Activated effector memory CD4-positive, alpha-beta T cell treated with anti-CD3 and anti-CD28 coated beads, Interleukin-2, amount 50 U/mL, for 16 hours (primary cell): ENCODE data around the gene HLF.

Source experiments
- DNase-seq: peaks from one replicate; pipeline ENCODE4 v3.0.0-alpha.2; 2020

HLF gene

DNA sequence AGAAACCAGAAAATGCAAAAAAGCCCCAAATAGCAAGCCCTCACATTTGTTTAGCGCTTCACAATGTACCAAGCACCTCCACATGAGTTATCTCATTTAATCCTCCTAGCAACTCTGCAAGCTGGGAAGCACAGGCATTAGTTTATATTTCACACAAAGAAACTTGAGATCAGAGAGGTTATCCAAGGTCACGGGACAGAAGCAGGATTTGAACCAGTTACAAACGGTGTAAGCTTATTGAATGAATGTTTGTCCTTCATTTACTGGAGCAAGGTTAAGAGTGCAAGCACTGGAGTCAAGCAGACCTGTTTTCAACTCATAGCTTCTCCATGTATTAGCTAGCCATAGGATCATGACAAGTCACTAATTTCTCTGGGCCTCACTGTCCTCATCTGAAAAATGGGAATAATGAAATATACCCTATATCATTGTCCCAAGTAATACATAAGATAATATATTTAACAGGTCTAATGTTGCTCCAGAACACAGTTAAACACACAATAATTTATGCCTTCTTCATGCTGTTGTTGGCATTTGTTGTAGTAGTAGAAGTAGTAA lies 6.1 kb upstream of the HLF start:
- DNase-seq, result no peak

DNA sequence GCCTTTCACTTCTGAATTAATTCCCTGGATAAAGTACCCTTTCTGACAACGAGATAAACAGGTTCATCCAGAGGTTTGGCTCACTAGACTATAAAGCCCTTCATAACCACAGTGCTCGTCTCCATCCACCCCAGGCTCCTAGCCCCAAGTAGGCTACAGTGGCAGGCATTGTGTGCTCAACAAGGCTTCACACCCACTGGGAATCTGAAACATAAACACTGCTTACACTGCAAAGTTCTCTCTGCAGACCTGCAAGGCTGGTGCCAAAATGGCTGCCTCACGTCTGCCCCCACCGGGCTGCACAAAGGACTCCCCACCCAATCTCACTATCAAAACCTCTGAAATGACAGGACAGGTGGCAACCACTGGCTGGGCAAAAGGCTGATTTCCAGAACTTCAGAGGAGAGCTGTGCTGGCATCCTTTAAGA lies 5.1 kb upstream of the HLF start:
- no peak for DNase-seq

DNA sequence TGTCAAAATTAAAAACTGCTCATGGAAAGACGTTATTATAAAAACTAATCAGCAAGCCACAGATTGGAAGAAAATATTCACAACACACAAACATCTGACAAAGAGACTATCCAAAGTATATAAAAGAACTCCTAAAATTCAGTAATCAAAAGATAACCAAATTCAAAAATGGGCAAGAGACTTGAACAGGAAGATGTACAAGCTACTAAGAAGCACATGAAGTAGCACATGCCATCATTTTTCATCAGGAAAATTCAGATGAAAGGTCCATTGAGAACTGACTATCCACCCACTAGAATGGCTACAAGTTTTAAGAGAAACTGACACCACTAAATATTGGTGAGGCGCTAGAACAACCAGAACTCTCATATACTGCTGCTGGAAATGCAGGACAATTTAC lies 3.4 kb upstream of the HLF start:
- no peak for DNase-seq

DNA sequence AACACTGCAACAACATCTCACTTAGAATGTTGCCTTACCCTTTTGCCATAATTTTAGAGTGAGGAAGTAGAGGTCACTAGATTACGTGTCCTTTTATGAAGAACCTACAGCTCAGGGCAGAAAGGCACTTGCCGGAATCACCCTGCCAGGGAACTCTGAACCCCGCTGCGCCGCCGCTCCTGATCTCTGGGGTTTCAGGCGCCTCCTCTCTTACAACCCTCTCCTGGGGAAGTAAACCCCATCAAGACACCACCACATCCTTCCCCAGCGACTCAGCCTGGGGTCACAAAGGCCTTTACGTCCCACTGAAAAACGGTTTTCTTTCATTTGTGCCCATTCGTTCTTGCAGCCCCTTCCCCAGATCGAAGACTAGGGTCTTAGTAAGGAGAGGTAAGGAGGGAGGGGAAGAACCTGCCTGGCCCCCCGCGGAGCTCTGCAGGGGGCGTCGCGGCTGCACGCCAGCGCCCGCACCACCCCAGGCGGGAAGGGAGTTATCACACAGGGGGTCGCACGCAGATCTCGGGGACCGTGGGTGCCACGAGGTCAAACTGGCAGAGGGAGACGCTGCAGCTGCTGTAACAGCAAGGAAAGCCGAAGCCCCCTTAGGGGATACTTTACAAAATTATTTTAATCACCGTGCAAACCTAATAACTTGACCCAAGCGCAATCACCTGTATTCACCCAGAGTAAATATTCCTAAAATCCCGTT lies 1.0 kb upstream of the HLF start:
- DNase-seq, result peak; percentile 69

DNA sequence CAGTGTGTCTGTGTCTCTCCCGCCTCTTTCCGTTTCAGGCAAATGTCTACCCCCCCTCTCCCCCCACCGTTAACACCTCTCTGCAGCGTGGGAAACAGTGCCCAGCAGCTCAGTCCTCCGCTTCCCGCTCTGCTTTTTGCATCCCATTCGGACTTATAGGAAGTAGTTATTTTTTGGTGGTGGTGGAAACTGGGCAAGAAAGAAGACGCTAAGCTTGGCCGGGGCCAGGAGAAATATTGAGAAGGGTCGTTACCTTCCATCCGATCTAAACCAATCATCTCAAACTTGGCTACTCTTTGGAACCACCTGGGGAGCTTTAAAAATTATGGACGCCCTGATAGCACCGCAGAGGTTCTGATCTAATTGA lies 499 bp upstream of the HLF start:
- no peak for DNase-seq

DNA sequence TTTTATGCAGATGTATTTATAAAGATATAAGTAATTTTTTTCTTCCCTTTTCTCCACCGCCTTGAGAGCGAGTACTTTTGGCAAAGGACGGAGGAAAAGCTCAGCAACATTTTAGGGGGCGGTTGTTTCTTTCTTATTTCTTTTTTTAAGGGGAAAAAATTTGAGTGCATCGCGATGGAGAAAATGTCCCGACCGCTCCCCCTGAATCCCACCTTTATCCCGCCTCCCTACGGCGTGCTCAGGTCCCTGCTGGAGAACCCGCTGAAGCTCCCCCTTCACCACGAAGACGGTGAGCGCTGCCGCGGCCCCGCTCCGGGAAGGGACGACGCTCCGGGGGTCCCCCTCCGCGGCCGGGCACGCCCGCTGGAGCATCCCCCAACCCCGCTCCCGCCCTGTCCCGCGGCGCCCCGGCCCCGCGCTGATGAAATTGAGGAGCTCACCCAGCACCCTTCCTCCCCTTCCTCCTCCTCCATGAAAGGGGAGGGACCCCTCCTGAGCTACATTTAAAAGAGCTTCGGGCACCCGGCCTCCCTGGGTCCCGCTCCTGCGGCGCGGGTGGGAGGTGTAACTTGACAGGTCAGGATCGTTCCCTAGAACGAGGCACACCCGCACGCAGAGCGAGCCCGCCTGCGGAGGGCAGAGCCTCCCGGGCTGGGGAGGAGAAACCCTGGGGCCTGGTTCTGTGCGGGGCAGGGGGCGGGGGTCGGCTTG lies 706 bp downstream of the HLF start:
- peak; percentile 74 for DNase-seq

DNA sequence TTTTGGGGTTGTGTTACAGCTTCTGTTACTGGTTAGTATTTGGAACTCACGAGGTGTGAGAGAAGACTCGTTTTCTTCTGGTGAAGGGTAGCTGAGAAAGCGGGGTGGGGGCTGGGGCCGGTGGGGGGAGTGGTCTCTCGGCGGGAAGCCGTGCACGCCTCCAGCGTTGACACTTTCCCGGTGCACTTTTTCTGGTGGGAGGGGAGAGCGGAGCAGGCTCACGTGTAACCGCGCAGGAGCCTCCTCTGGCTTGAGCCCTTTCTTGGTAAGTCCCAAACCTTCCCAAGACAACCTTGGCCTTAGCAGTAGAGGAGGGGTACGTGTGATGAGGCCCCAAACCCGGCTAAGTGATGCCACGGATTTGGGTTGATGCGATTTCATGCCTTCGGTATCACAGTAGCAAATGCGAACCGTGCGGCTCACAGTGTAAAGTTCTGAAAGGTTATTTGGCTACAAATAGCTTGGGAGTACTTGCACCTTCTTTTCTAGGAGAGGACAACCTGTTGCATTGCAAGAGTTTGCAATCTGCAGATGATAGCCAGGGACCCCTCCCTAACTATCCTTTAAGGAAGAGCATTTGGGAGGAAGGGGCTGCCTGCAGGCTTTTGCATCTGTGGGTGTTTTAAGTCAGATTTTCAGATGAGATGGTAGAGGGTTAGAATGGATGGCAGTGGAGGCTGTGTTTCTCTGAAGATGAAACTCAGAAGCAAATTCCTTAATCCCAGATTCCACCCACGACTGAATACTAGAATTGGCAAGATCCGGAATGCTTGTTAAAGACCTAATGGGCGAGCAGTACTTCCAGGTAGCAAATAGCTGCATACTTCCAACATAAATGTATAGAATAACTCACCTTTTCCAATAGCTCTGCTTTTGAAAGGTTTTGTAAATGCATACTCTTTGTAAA lies 1.5 kb downstream of the HLF start:
- DNase-seq, result peak; percentile 64

DNA sequence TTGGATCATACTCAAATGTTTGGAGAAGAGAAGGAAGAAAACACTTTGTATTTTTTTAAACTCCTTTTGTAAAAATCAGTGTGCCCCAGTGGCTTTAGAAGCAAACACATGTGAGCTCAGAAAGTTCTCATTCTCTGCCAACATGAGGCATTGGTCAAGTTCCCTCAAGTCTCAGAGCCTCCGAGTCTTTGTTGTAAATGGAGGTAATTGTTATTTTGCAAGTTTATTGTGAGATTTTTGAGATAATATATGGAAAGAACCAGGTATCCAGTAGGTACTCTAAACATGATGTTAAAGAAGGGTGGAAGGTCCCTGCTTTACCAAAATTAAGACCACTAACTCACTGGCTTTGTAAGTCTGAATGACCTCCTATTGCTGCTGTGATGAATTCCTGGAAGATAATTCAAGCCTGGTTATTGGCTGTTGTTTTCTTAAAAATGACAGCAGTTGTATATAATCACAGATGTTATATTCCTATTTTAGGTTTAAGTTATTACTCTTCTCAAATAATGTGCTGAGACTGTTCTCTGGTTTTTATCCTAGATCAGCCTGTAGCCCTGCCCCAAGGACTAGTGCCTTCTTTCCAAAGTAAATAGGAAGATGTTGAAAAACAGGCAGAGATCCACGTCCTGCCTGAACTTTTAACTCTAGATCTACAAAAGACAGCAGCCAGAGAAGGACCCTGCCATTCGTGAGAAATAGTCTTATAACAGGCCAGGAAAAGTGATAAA lies 2.4 kb downstream of the HLF start:
- DNase-seq, result no peak

DNA sequence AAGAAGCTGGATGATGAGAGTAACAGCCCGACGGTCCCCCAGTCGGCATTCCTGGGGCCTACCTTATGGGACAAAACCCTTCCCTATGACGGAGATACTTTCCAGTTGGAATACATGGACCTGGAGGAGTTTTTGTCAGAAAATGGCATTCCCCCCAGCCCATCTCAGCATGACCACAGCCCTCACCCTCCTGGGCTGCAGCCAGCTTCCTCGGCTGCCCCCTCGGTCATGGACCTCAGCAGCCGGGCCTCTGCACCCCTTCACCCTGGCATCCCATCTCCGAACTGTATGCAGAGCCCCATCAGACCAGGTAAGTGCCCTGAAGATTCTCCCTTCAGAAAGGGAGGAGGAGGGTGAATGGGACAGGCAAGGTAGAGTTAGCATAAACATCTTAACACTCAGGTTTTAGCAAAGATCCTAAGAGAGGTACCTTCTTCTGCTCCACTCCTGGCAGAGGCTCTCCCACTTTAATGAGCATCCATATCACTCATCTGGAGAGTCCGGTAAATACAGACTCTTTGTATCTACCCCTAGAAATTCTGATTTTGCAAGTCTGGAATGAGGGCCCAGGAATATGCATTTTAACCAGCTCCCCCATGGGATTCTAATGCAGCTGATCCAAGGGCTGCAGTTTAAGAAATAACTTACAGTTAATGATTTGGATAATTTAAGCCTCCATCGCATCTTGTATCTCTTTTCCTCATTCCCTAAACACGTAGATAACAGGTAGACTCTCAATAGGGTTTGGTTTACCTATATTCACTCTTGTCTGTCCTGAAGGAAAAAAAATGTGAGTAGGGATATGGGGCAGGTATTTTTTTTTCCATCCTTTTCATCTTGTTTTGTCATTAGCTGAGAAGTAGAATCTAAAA lies 3.3 kb downstream of the HLF start:
- DNase-seq, result no peak

DNA sequence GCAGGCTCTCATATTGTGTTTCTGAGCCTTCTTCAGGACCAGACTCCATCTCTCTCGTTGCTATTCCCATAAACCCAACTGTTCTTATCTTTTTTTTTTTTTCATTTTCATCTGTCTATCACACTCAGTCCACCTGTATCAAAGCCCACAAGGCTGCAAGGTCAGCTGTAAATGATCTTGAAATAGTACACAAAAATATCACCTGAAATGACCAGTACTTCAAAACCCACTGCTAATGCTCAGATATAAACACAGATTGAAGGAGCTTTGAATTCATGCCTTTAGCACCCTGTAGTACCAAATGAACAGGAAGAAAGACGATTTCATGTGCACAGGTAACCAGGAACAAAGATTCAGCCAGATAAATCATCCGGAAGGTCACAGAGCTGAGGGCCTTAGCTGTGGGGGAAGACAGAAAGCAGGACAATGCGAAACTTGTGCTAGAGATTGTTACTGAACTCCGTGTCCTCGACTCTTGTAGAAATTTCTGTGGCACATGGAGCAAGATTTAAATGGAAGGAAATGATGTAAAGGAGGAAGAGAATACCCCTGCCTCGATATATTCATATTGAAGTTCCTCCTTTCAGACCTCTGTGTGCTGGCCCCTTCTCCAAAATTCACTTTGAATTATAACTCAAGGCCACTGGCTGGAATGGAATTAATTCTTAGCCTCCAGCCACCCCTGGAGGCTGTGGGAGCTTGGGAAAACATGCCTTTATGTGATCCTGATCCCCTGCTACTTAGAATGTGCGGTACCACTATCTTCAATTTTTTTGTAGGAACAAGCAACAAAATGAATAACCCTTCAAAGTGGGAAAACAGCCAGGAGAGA lies 4.1 kb downstream of the HLF start:
- no peak for DNase-seq

DNA sequence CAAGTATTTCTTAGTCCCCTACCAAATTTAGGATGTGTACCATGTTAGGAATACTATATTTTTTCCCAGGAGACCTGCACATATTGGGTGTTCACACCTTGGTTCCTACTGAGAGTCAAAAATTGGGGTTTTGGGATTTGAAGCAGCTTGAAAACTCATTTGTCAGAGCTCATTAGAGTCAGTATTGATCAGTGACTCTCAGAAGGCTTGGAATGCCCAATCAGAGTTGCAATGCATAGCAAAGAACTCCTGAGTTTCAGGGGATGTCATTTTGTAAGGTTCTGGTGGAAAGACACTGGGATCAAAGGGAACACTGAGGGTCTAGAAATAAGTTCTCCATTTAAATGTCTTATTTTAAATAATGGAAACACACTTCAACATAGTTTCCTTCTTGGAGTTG lies 5.1 kb downstream of the HLF start:
- no peak for DNase-seq

DNA sequence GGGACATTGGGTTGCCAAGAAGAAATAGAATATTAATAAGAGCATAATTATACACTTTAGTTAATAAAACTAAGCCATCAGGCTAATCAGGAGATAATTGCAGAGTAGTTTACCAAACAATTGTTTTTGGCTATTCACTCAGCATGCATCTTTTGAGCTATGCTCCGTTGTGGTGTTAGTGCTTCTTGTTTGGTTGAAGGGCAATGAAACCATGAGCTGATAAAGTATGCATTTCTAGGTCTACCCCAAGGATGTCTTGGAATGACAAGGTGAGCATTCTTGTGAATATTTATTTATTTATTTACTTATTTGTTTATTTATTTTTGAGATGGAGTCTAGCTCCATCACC lies 6.4 kb downstream of the HLF start:
- no peak for DNase-seq

DNA sequence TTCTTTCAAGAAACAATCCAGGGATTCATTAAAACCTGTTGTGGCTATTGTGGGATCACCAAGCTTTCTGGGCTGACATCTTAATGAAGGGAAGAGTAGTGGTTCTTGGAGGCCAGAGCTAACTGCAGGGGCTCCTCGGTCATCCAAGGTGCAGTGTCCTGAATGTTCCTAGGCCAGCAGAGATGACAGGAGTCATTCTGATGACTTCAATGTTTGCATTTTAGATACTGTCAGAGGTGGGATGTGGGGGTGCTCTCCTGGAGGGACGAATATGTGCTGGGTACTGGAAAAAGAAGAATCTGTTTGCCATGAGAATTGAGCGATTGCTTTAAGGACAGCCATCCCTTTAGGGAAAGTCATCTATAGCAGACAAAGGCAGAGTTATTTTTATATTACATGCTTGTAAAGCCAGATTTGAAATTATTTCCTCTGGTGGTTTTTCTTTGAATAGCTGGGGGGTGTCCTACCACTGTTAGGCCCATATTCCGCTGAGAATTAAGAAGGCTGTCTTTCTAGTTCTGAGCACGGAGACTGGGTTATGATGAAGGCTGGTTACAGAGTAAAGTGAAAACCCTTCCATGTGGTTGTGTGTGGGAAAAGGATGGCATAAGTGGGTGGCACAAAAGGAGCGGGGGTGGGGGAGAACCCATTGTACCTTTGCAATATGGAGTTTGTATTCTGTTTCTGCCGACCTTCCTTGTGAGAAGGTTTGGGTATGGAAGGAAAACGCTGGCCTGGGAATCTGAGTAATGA lies 7.4 kb downstream of the HLF start:
- no peak for DNase-seq

DNA sequence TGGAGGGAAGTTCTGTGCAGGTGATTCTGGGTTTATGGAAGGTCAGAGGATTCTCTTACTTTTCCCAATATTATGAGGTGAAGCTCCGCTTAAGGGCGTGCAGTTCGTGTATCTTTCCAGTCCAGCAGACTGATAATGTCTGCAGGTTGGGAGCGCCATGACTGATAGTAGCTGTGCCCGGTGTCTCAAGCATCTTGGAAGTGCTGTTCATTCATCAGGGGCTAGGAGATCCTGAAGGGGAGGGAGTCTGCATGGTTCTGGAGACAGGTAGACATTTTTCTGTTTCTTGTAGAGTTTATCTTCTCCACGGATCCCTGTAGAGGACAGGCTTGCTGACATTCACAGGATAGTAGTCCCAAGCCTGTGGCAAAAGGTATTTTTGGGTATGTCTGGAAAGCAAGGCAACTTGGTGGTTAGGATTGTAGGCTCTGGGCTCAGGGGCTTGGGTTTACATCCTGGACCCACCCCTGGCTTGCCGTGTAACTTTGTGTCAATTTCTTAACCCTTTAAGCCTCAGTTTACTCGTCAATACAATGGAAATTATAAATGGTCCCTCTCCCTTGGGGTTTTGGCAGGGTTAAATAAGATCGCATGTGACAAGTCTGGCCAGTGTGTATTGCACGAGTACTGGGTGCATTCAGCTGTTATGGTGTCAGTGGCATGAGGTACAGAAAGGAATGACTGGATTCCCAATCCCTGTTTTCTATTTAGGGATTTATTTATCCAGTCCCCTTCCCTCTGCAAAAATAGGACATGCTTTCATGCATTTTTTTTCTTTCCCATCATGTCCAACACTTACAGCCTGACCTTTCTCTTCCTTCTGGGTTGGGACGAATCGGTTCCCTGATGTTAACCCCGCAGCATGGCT lies 8.2 kb downstream of the HLF start:
- no peak for DNase-seq

DNA sequence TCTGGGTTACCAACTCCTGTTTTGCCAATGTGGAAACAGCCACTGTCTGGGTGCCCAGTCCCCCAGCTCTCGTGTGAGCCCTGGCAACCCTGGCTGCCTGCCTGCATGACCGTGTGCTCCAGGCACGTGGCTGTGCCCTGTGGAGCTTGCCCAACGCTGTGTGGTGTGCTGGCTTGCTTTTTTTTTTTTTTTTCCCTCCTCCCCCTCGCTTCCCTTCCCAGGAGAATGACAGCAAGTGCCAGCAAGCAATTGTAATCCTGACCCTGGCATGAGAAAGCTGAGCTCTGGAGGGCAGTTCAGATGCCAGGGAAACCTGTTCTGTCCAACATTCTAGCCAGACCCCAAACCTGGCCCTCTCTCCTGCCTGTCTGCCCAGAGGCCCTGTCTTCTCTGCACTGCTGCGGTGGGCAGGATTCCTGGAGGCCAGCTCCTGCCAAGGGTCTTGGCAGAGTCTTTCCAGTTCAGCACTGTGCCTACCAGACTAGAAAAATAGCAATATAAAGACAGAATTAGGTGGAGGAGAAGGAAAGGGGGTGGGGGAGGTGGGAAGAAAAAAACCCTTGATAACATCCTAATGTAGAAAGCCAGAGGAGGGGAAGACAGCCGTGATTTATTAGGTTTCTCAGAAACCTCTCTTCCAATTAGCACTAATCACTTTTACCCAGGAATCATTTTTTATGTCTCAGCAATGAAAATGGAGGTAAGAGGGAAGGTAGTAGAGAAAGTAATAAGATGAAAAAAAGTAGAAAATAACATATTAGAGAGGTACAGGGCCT lies 9.0 kb downstream of the HLF start:
- DNase-seq, result no peak

DNA sequence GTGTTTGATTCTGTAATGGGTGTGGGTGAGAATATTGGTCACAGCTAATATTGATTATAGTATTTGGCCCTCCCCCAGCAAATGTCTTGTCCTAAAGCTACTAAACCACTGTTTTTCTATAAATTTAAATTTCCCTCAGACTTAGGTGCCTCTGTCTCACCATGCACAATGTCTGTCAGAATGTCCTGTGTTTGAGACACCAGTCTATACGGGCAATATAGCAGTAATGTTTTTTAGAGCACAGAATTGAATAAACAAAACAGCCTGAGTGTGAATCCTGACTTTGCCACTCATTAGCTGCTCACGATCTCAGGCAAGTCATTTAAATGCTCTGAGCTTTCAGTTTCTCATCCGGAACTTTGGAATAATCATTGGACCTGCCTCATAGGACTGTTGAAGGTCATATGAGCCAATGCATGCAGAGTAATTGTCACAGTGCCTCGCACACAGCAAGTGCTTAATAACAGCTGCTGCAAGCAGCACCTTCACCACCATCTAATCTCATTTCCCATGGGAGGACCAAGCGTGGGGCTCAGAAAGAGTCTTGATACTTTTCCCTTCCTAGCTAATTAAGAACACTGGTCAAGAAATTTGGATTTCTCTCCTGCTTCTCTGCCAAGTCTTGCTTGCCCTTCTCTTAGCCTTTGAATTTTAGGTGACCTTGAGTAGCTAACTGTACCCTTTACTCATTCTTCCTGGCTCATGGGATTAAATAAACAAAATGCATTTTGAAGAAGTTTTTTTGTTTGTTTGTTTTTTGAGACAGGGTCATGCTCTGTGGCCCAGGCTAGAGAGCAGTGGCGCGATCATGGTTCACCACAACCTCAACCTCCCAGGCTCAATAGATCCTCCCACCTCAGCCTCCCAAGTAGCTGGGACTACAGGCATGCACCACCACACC lies 9.8 kb downstream of the HLF start:
- no peak for DNase-seq
